ENCODE measurements around the gene SMAD7.

Gene SMAD7

GRCh38 chr18:48986851-48987761 lies 36.3 kb upstream of the SMAD7 start:
- DNase-seq, result no peak

GRCh38 chr18:48985161-48985560 lies 34.4 kb upstream of the SMAD7 start:
- no peak for DNase-seq

GRCh38 chr18:48983793-48984437 lies 33.1 kb upstream of the SMAD7 start:
- DNase-seq, result no peak

GRCh38 chr18:48982266-48982665 lies 31.5 kb upstream of the SMAD7 start:
- DNase-seq, result no peak

GRCh38 chr18:48979944-48980890 lies 29.5 kb upstream of the SMAD7 start:
- DNase-seq, result no peak

- no peak for DNase-seq
Measured at GRCh38 chr18:48977914-48978313, 27.1 kb upstream of the SMAD7 start.

GRCh38 chr18:48975817-48976649 lies 25.3 kb upstream of the SMAD7 start:
- DNase-seq, result peak in 4 of 5 donors; percentile 20 to 56 (median 30)

GRCh38 chr18:48975120-48975816 lies 24.5 kb upstream of the SMAD7 start:
- DNase-seq, result no peak

GRCh38 chr18:48974304-48975119 lies 23.7 kb upstream of the SMAD7 start:
- no peak for DNase-seq

GRCh38 chr18:48973731-48974130 lies 23.0 kb upstream of the SMAD7 start:
- DNase-seq, result no peak

- DNase-seq, result no peak
Measured at GRCh38 chr18:48968412-48969215, 17.8 kb upstream of the SMAD7 start.

- no peak for DNase-seq
Measured at GRCh38 chr18:48967545-48967944, 16.8 kb upstream of the SMAD7 start.

- no peak for DNase-seq
Measured at GRCh38 chr18:48966523-48966922, 15.8 kb upstream of the SMAD7 start.

- no peak for DNase-seq
Measured at GRCh38 chr18:48963586-48964470, 13.1 kb upstream of the SMAD7 start.

- no peak for DNase-seq
Measured at GRCh38 chr18:48962994-48963561, 12.3 kb upstream of the SMAD7 start.

GRCh38 chr18:48962252-48962993 lies 11.7 kb upstream of the SMAD7 start:
- no peak for DNase-seq

- DNase-seq, result no peak
Measured at GRCh38 chr18:48961547-48961946, 10.8 kb upstream of the SMAD7 start.

All from T-helper 1 cell (primary cell).